Osteoblast (primary cell): ENCODE data around the gene REC114. TPM values are rescaled to one million over a fixed set of nuclear protein-coding genes. Genes with fewer than 3 reads are reported as not detected.
"Not testable (repeated sequence)": the region's sequence is repeated elsewhere in the genome, so short reads cannot be mapped to it uniquely, and the experiment has no call there.

ENCODE experiments used
- DNase-seq: peaks from one replicate; pipeline ENCODE4 v3.0.0; 2011; ENCODE audit warnings: low spot score, mixed read lengths; ENCODE audit not compliant: insufficient read length; ENCODE audit errors: missing footprints
- H2AFZ ChIP-seq: 2 replicates; pipeline ENCODE4 v1.6.0; 2011; ENCODE audit warnings: mild to moderate bottlenecking, low read length
- H3K27ac ChIP-seq: 2 replicates; pipeline ENCODE4 v1.5.1; 2011; ENCODE audit warnings: mild to moderate bottlenecking, low read depth, low read length, moderate library complexity
- H3K27me3 ChIP-seq: 2 replicates; pipeline ENCODE4 v1.6.0; 2012; ENCODE audit warnings: mild to moderate bottlenecking, control low read depth, inconsistent platforms, low read length, moderate library complexity; ENCODE audit not compliant: insufficient read depth
- H3K36me3 ChIP-seq: 2 replicates; pipeline ENCODE4 v1.5.1; 2011; ENCODE audit warnings: mild to moderate bottlenecking, low read length, control low read depth, moderate library complexity; ENCODE audit not compliant: insufficient read depth
- H3K4me1 ChIP-seq: 2 replicates; pipeline ENCODE4 v1.5.1; 2011; ENCODE audit warnings: mild to moderate bottlenecking, low read length, control low read depth, moderate library complexity; ENCODE audit not compliant: insufficient read depth
- H3K4me2 ChIP-seq: 2 replicates; pipeline ENCODE4 v1.6.0; 2011; ENCODE audit warnings: mild to moderate bottlenecking, low read length; ENCODE audit not compliant: insufficient read depth
- H3K4me3 ChIP-seq: fragments of 200-600 bp; sonication (generic); 3 replicates; pipeline ENCODE4 v1.5.1; 2012; ENCODE audit warnings: mild to moderate bottlenecking, low read length, inconsistent platforms; ENCODE audit not compliant: insufficient read depth
- H3K79me2 ChIP-seq: 2 replicates; pipeline ENCODE4 v1.6.0; 2012; ENCODE audit warnings: mild to moderate bottlenecking, low read length, control low read depth, inconsistent platforms; ENCODE audit not compliant: insufficient read depth
- H3K9me3 ChIP-seq: 2 replicates; pipeline ENCODE4 v1.5.1; 2011; ENCODE audit warnings: low read depth, low read length, control low read depth
- H4K20me1 ChIP-seq: 2 replicates; pipeline ENCODE4 v1.6.0; 2012; ENCODE audit warnings: mild to moderate bottlenecking, low read length, control low read depth; ENCODE audit not compliant: insufficient read depth
- total RNA-seq: library from RNA; depleted of rRNA; stranded (reverse); fragments of >200 nt; gene quantifications from 2 replicates; pipeline ENCODE4 v1.2.3, GENCODE V29; 2012
- TF ChIP-seq, protein P1 (sequence below): IDR thresholded peaks from 2 replicates; pipeline ENCODE4 v1.5.1; 2011; ENCODE audit warnings: mild to moderate bottlenecking, low read depth, low read length, moderate library complexity; ENCODE audit errors: extremely low read depth

REC114 gene
- total RNA-seq, 1 donor = not detected

DNA sequence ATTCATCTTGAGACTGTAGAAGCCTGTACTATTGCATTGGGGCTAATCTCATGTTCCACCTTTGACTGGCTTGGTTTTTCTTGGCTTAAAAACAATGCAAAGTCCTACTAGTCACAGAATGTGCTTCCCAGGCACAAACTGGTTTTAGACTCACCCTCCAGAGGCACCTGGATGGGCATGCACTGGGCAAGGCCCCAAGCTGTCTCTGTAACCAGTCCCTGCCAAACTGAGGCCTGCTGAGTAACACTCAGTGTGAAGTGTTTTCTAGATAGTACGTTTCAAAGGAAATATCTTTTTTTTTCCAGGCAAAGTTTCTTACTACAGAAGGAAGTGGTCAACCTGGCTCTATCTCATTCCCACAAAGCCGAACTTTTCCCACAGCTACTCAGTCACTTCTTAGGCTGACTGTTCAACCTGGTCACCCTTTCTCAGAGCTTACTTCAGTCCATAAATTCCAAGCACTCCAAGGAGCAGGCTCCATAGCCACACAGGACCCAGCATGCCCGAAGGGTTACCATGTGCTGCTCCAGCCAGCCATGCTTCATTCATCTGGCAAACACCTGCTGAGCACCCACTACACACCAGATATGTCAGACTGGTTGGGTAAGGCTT is 132.8 kb downstream of the REC114 start:
- Histone ChIP-seq H2AFZ (no peak overlapping the region), H3K9me3 (no peaks in the 10 kb centered on the region), H3K4me1 (no peaks in the 10 kb centered on the region), H3K27ac (peak overlapping the region; percentile 47), H3K4me2 (no peak overlapping the region), H3K36me3 (peaks cover 50% of the 10 kb centered on the region), H3K79me2 (peaks cover 7% of the 10 kb centered on the region), H4K20me1 (peaks cover 3% of the 10 kb centered on the region), H3K4me3 (no peak overlapping the region), H3K27me3 (no peaks in the 10 kb centered on the region)
- TF ChIP-seq, protein P1, sequence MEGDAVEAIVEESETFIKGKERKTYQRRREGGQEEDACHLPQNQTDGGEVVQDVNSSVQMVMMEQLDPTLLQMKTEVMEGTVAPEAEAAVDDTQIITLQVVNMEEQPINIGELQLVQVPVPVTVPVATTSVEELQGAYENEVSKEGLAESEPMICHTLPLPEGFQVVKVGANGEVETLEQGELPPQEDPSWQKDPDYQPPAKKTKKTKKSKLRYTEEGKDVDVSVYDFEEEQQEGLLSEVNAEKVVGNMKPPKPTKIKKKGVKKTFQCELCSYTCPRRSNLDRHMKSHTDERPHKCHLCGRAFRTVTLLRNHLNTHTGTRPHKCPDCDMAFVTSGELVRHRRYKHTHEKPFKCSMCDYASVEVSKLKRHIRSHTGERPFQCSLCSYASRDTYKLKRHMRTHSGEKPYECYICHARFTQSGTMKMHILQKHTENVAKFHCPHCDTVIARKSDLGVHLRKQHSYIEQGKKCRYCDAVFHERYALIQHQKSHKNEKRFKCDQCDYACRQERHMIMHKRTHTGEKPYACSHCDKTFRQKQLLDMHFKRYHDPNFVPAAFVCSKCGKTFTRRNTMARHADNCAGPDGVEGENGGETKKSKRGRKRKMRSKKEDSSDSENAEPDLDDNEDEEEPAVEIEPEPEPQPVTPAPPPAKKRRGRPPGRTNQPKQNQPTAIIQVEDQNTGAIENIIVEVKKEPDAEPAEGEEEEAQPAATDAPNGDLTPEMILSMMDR = no peak
- peak; percentile 64 for DNase-seq

DNA sequence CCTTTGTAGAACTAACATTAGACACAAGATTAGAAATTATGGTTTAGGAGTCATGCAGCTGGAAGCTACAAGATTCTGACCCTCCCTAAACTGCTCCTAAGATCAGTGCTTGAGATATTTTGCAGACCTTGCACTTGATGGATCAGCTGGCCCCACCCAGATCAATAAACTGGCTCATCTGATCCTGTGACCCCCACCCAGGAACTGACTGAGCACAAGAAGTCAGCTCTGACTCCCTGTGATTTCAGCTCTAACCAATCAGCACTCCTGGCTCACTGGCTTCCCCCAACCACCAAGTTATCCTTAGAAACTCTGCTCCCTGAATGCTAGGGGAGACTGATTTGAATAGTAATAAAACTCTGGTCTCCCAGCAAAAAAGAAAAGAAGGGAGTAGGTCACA is 134.6 kb downstream of the REC114 start:
- H4K20me1 ChIP-seq, H3K27ac ChIP-seq, H3K4me2 ChIP-seq, H2AFZ ChIP-seq, H3K4me3 ChIP-seq, DNase-seq, H3K27me3 ChIP-seq, H3K4me1 ChIP-seq, H3K9me3 ChIP-seq: not testable (repeated sequence)
- peaks cover 19% of the 10 kb centered on the region for H3K79me2 ChIP-seq
- peaks cover 44% of the 10 kb centered on the region for H3K36me3 ChIP-seq

DNA sequence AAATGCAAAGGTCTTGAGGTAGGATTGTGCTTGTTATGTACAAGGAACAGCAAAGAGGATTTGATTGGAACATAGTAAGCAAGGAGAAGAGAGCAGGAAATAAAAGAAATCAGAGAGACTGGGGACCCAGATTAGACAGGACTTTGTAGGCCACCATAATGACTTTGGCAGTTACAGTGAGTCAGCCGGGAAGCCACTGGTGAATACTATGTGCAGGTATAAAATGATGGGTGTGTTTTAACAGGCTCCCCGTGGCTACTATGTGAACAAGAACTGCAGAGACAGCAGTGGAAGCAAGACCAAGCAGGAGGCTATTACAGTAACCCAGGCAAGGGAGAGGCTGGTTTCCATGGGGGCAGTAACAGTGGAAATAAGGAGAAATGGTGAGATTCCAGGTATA is 135.1 kb downstream of the REC114 start:
- Histone ChIP-seq H2AFZ (no peak overlapping the region), H3K4me3 (no peak overlapping the region), H3K4me1 (no peaks in the 10 kb centered on the region), H3K9me3 (no peaks in the 10 kb centered on the region), H3K27ac (no peak overlapping the region), H3K79me2 (peaks cover 21% of the 10 kb centered on the region), H3K27me3 (no peaks in the 10 kb centered on the region), H4K20me1 (peaks cover 3% of the 10 kb centered on the region), H3K36me3 (peaks cover 44% of the 10 kb centered on the region), H3K4me2 (no peak overlapping the region)
- TF ChIP-seq, protein P1 = no peak
- no peak for DNase-seq

DNA sequence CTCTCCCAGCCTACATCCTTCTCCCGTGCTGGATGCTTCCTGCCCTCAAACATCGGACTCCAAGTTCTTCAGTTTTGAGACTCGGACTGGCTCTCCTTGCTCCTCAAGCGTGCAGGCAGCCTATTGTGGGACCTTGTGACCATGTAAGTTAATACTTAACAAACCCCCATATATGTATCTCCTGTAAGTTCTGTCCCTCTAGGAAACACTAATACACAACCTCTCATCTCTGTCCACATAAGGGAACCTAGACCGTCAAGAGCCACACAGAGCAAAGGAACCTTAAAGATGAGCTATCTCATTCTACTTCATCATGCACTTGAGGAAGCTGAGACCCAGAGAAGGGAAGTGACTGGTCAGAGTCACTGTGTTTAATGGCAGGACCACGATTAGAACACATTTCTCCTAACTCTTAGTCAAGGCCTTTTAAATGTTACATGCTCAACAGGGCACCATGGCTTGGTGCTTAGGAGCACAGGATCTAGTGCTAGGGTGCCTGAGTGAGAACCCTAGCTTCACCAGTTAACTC is 140.0 kb downstream of the REC114 start:
- H4K20me1 ChIP-seq = no peaks in the 10 kb centered on the region
- no peak overlapping the region for H3K27ac ChIP-seq

More for the DNA sequence above, 140.0 kb downstream of the REC114 start:
- Histone ChIP-seq H3K79me2 (peaks cover 45% of the 10 kb centered on the region), H3K4me3 (no peak overlapping the region), H3K9me3 (no peaks in the 10 kb centered on the region), H3K4me1 (no peaks in the 10 kb centered on the region), H2AFZ (no peak overlapping the region), H3K4me2 (no peak overlapping the region), H3K27me3 (no peaks in the 10 kb centered on the region), H3K36me3 (peaks cover 54% of the 10 kb centered on the region)
- DNase-seq = no peak
- TF ChIP-seq, protein P1 = no peak
